HepG2 (cell line): ENCODE results near the gene PSME3IP1. TPM values are rescaled to one million over a fixed set of nuclear protein-coding genes. Genes with fewer than 3 reads are reported as not detected.
A peak's percentile ranks its signal among the peaks of the same experiment; 100 is the strongest.

Source experiments
- ATAC-seq: fragments of 200-7000 bp; cut with Tn5 transposase; 3 replicates; pipeline ENCODE4 v1.9.1; 2020; ENCODE audit warnings: mild to moderate bottlenecking, moderate library complexity
- BruUV-seq: library from RNA; stranded (reverse); fragments of 400-500 nt; replicated peaks from 2 replicates; lab custom pipeline; 2021; lab: Mats Ljungman, UMichigan
- CTCF ChIA-PET: fragments of 300-600 bp; formaldehyde crosslinking; extraction: SDS; loops from one replicate; lab custom pipeline; 2021; ENCODE audit warnings: low total read pairs, inconsistent platforms, low intra/inter-chr PET ratio; lab: Yijun Ruan, JAX
- POLR2A ChIA-PET: fragments of 350-600 bp; sonication (Branson Sonifier 250); formaldehyde crosslinking; loops from one replicate; lab custom pipeline; 2020; ENCODE audit warnings: antibody characterized with exemption, inconsistent platforms; lab: Yijun Ruan, JAX
- DNase-seq: peaks from one replicate; pipeline ENCODE4 v3.0.0-alpha.2; 2015; ENCODE audit warnings: low spot score
- FAIRE-seq: peaks from 3 replicates; lab custom pipeline; 2011; peaks lifted over from hg19 to GRCh38; lab: Jason Lieb, UNC
- H2AFZ ChIP-seq: one replicate; pipeline ENCODE4 v1.6.1; 2011; ENCODE audit warnings: low read length, inconsistent platforms
- H3K27ac ChIP-seq: fragments of 300-600 bp; 3 replicates; pipeline ENCODE4 v1.8.0; 2011; ENCODE audit warnings: mixed run types, mild to moderate bottlenecking, mixed read lengths, low read length, inconsistent platforms; ENCODE audit not compliant: insufficient read depth; ENCODE audit errors: extremely low read length
- H3K27me3 ChIP-seq, 2 experiments: fragments of 200-600 bp in 1 of 2; 2 replicates in 1 of 2; 3 replicates in 1 of 2; pipeline versions ENCODE4 v1.6.0 to v1.8.0; 2011; ENCODE audit warnings: low read length in 2 of 2, mild to moderate bottlenecking in 2 of 2, moderate library complexity in 2 of 2, inconsistent platforms in 1 of 2; ENCODE audit not compliant: insufficient read depth in 2 of 2, control insufficient read depth in 1 of 2
- H3K36me3 ChIP-seq, 2 experiments: fragments of 200-600 bp in 1 of 2; replicated peaks in 1 of 2; 2 replicates in 1 of 2; 3 replicates in 1 of 2; pipeline versions ENCODE4 v1.5.1 to v1.8.0; 2011; ENCODE audit warnings: low read length in 2 of 2, inconsistent platforms in 1 of 2; ENCODE audit not compliant: insufficient read depth in 2 of 2, control insufficient read depth in 1 of 2
- H3K4me1 ChIP-seq: 2 replicates; pipeline ENCODE4 v1.5.1; 2012; ENCODE audit warnings: low read length, inconsistent platforms; ENCODE audit not compliant: insufficient read depth
- H3K4me2 ChIP-seq: 2 replicates; pipeline ENCODE4 v1.6.0; 2011; ENCODE audit warnings: low read depth, low read length, inconsistent platforms
- H3K4me3 ChIP-seq, 3 experiments: fragments of 200-600 bp in 1 of 3; sonication (generic), shearing (Covaris generic) in 1 of 3; replicated peaks in 1 of 3; 2 replicates each; pipeline ENCODE4 v1.5.1; 2011 to 2016; ENCODE audit warnings: low read length in 3 of 3, inconsistent platforms in 2 of 3, low read depth in 2 of 3, mild to moderate bottlenecking in 2 of 3, control low read depth in 1 of 3, mixed read lengths in 1 of 3; ENCODE audit not compliant: insufficient read depth in 1 of 3
- H3K79me2 ChIP-seq: one replicate; pipeline ENCODE4 v1.6.1; 2011; ENCODE audit warnings: low read length, inconsistent platforms; ENCODE audit not compliant: insufficient read depth
- H3K9ac ChIP-seq: 2 replicates; pipeline ENCODE4 v1.6.0; 2011; ENCODE audit warnings: mild to moderate bottlenecking, low read depth, low read length, inconsistent platforms; ENCODE audit not compliant: insufficient read depth
- H3K9me3 ChIP-seq: 2 replicates; pipeline ENCODE4 v1.5.1; 2012; ENCODE audit warnings: mild to moderate bottlenecking, low read length
- H4K20me1 ChIP-seq: 2 replicates; pipeline ENCODE4 v1.6.0; 2011; ENCODE audit warnings: inconsistent platforms, mild to moderate bottlenecking, low read length, moderate library complexity; ENCODE audit not compliant: insufficient read depth
- FIP1L1 ChIP-seq: fragments of 200-400 bp; formaldehyde crosslinking; IDR thresholded peaks from 2 replicates; pipeline ENCODE4 v1.6.1; 2018; ENCODE audit warnings: low read depth, mild to moderate bottlenecking, low read length, moderate library complexity, borderline replicate concordance; ENCODE audit not compliant: insufficient read depth
- FOXA3 ChIP-seq: IDR thresholded peaks from 2 replicates; pipeline ENCODE4 v1.6.1; 2016; ENCODE audit warnings: missing genetic modification reagents, missing compliant biosample characterization
- GATA4 ChIP-seq: sonication (generic); IDR thresholded peaks from 2 replicates; pipeline ENCODE4 v1.6.1; 2016; ENCODE audit warnings: antibody characterized with exemption, low read depth, borderline replicate concordance
- HNF4A ChIP-seq: sonication (generic); formaldehyde crosslinking; IDR thresholded peaks from 2 replicates; pipeline ENCODE4 v1.4.0; 2020; ENCODE audit warnings: missing genetic modification reagents
- MAFK ChIP-seq, 2 experiments: IDR thresholded peaks in 1 of 2; conservative IDR thresholded peaks in 1 of 2; 2 replicates each; pipeline ENCODE4 v1.6.1; 2011; ENCODE audit warnings: improper control_type of control experiment in 2 of 2, low read length in 2 of 2
- NR2C2 ChIP-seq: sonication (generic); formaldehyde crosslinking; IDR thresholded peaks from 2 replicates; pipeline ENCODE4 v1.4.0; 2020; ENCODE audit warnings: missing genetic modification reagents, mild to moderate bottlenecking, moderate library complexity, borderline replicate concordance
- PHF8 ChIP-seq: sonication (generic); formaldehyde crosslinking; IDR thresholded peaks from 2 replicates; pipeline ENCODE4 v1.5.0; 2020; ENCODE audit warnings: missing genetic modification reagents
- POLR2A ChIP-seq, 2 experiments: IDR thresholded peaks; 2 replicates each; pipeline ENCODE4 v1.6.1; 2011; ENCODE audit warnings: low read depth in 2 of 2, low read length in 2 of 2, mild to moderate bottlenecking in 1 of 2, moderate library complexity in 1 of 2; ENCODE audit not compliant: insufficient read depth in 1 of 2
- SIN3B ChIP-seq: fragments of 150-350 bp; IDR thresholded peaks from 2 replicates; pipeline ENCODE4 v1.6.1; 2014; ENCODE audit warnings: low read length
- ZBTB8A ChIP-seq: sonication (generic); formaldehyde crosslinking; IDR thresholded peaks from 2 replicates; pipeline ENCODE4 v1.4.0; 2020; ENCODE audit warnings: mild to moderate bottlenecking, low read depth, missing genetic modification reagents, borderline replicate concordance
- ZNF205 ChIP-seq: IDR thresholded peaks from 2 replicates; pipeline ENCODE4 v1.6.1; 2018; ENCODE audit warnings: missing biosample characterization, missing genetic modification reagents
- ZNF629 ChIP-seq: sonication (generic); formaldehyde crosslinking; conservative IDR thresholded peaks from 2 replicates; pipeline ENCODE4 v1.5.0; 2020; ENCODE audit warnings: missing genetic modification reagents
- WGBS: methylation state at CpG from one replicate; pipeline ENCODE4 v1.1.6; 2017; ENCODE audit warnings: low lambda C conversion rate; 5-methylcytosine and 5-hydroxymethylcytosine counted together
- in situ Hi-C: cut with HindIII; loops from 2 replicates; pipeline ENCODE4 v1.10.0; 2017; ENCODE audit warnings: low pct_unique_long_range_greater_than_20kb; ENCODE audit not compliant: extremely low pct_ligation_motif_present
- intact Hi-C: fragments of 100-400 bp; cut with micrococcal nuclease; formaldehyde crosslinking; loops from one replicate; pipeline ENCODE4 v1.10.0; 2022; ENCODE audit not compliant: unreplicated experiment
- polyA plus RNA-seq, 8 experiments: library from polyadenylated mRNA; depleted of rRNA in 3 of 8; stranded (reverse) in 7 of 8; unstranded in 1 of 8; fragments of >200 nt; fragmentation: Illumina TruSeq in 4 of 8; extraction: Trizol in 4 of 8; gene quantifications; 2 replicates each; pipeline versions ENCODE4 v1.2.1 to v1.2.3, GENCODE V29; 2011 to 2016; ENCODE audit warnings: low read depth in 4 of 8, missing spikeins in 1 of 8, mixed read lengths in 1 of 8; ENCODE audit not compliant: insufficient read depth in 1 of 8
- total RNA-seq, 5 experiments: library from RNA; depleted of rRNA; stranded (reverse); fragments of >200 nt; fragmentation: Illumina TruSeq; extraction: Trizol; gene quantifications; 2 replicates each; pipeline ENCODE4 v1.2.3, GENCODE V29; 2016; ENCODE audit warnings: low read depth in 1 of 5
- TF ChIP-seq, protein P1 (sequence below): sonication (generic); formaldehyde crosslinking; IDR thresholded peaks from 2 replicates; pipeline ENCODE4 v1.5.0; 2020; ENCODE audit warnings: mild to moderate bottlenecking, missing genetic modification reagents, borderline replicate concordance
- TF ChIP-seq, protein P2 (sequence below): IDR thresholded peaks from 2 replicates; pipeline ENCODE4 v1.6.1; 2016; ENCODE audit warnings: low read depth, borderline replicate concordance
- TF ChIP-seq, protein P3 (sequence below): sonication (generic); formaldehyde crosslinking; IDR thresholded peaks from 2 replicates; pipeline ENCODE4 v1.5.0; 2020; ENCODE audit warnings: missing genetic modification reagents
- TF ChIP-seq, protein P4 (sequence below): sonication (generic); formaldehyde crosslinking; IDR thresholded peaks from 2 replicates; pipeline ENCODE4 v1.5.0; 2020; ENCODE audit warnings: missing genetic modification reagents
- TF ChIP-seq, protein P5 (sequence below): sonication (generic); formaldehyde crosslinking; IDR thresholded peaks from 2 replicates; pipeline ENCODE4 v1.4.0; 2020; ENCODE audit warnings: missing genetic modification reagents

Gene PSME3IP1
- total and polyA plus RNA-seq, 2 of the 13 experiments (the other 11 are each of a cell fraction or from before 2014, with no cell fraction given) = 90.8 to 99.8 TPM

DNA sequence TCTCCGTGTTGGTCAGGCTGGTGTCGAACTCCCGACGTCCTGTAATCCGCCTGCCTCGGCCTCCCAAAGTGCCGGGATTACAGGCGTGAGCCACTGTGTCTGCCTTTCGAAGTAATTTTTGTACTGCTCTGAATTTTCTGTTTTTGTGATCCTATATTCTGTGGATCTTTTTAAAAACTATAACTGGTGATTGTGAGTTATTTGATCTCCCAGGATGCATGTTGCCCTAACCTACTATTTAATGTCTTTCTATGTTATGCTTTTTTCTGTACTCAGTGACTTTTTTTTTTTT lies 2.8 kb upstream of the PSME3IP1 start:
- DNase-seq (no peak), ATAC-seq (no peak), FAIRE-seq (no peak)
- Histone ChIP-seq H3K79me2 (peaks cover 94% of the 10 kb centered on the region), H3K36me3 (peaks cover 2 to 8% of the 10 kb centered on the region in 2 experiments; a peak in 4 of 5 replicates), H3K9me3 (no peaks in the 10 kb centered on the region), H3K4me2 (peak overlapping the region; percentile 76), H3K27ac (peak overlapping the region; percentile 82), H4K20me1 (peaks cover 24% of the 10 kb centered on the region), H3K4me1 (peaks cover 64% of the 10 kb centered on the region), H3K4me3 (peak overlapping the region; percentile 88 to 99 (median 94)), H3K9ac (peak overlapping the region; percentile 93), H2AFZ (no peak overlapping the region), H3K27me3 (no peaks in the 10 kb centered on the region; a peak in 2 of 5 replicates)
- intact Hi-C loops = loop anchor here (1.0 to 5.0 kb wide), 3 partner anchors 54 to 109 kb away; partner anchors contain the start of gene PLLP
- in situ Hi-C loops = loop anchor here (5.0 kb wide), 1 partner anchor 94 kb away; the partner anchor contains the start of gene PLLP
- BruUV-seq = no TSS peak
- CTCF ChIA-PET = no interaction called here
- POLR2A ChIA-PET = interaction anchor here (1.9 kb wide), 1 partner anchor 17 kb away, joined by 6 read pairs; no protein-coding TSS in a partner anchor
- 6% methylated on average over 9 of the region's 9 CpGs for WGBS
- TF ChIP-seq FOXA3 (CRISPR knock-in tag) (no peak), NR2C2 (CRISPR knock-in tag) (0 out of 2 replicates have a peak, but pooled peaks have one; percentile 2), ZNF205 (CRISPR knock-in tag) (no peak), MAFK (conservative IDR thresholded peaks at IDR 0.05 in 1 of 2, IDR thresholded peaks at IDR 0.05 in 1 of 2; ENCODE audit: low read length in 2 of 2) (no peak), HNF4A (CRISPR knock-in tag) (no peak), SIN3B (no peak), PHF8 (CRISPR knock-in tag) (0 out of 2 replicates have a peak, but pooled peaks have one; percentile 26), ZNF629 (CRISPR knock-in tag) (no peak), GATA4 (no peak), POLR2A (IDR thresholded peaks at IDR 0.05; ENCODE audit: insufficient read depth in 1 of 2, low read depth in 2 of 2, low read length in 2 of 2) (no peak), ZBTB8A (CRISPR knock-in tag) (0 out of 2 replicates have a peak, but pooled peaks have one; percentile 14), FIP1L1 (no peak)
- TF ChIP-seq, protein P1, sequence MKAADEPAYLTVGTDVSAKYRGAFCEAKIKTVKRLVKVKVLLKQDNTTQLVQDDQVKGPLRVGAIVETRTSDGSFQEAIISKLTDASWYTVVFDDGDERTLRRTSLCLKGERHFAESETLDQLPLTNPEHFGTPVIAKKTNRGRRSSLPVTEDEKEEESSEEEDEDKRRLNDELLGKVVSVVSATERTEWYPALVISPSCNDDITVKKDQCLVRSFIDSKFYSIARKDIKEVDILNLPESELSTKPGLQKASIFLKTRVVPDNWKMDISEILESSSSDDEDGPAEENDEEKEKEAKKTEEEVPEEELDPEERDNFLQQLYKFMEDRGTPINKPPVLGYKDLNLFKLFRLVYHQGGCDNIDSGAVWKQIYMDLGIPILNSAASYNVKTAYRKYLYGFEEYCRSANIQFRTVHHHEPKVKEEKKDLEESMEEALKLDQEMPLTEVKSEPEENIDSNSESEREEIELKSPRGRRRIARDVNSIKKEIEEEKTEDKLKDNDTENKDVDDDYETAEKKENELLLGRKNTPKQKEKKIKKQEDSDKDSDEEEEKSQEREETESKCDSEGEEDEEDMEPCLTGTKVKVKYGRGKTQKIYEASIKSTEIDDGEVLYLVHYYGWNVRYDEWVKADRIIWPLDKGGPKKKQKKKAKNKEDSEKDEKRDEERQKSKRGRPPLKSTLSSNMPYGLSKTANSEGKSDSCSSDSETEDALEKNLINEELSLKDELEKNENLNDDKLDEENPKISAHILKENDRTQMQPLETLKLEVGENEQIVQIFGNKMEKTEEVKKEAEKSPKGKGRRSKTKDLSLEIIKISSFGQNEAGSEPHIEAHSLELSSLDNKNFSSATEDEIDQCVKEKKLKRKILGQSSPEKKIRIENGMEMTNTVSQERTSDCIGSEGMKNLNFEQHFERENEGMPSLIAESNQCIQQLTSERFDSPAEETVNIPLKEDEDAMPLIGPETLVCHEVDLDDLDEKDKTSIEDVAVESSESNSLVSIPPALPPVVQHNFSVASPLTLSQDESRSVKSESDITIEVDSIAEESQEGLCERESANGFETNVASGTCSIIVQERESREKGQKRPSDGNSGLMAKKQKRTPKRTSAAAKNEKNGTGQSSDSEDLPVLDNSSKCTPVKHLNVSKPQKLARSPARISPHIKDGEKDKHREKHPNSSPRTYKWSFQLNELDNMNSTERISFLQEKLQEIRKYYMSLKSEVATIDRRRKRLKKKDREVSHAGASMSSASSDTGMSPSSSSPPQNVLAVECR (CRISPR knock-in tag) = peak; percentile 50; the same call in 1 of the 2 replicates
- TF ChIP-seq, protein P2, sequence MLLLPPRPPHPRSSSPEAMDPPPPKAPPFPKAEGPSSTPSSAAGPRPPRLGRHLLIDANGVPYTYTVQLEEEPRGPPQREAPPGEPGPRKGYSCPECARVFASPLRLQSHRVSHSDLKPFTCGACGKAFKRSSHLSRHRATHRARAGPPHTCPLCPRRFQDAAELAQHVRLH (CRISPR knock-in tag) = no peak
- TF ChIP-seq, protein P3, sequence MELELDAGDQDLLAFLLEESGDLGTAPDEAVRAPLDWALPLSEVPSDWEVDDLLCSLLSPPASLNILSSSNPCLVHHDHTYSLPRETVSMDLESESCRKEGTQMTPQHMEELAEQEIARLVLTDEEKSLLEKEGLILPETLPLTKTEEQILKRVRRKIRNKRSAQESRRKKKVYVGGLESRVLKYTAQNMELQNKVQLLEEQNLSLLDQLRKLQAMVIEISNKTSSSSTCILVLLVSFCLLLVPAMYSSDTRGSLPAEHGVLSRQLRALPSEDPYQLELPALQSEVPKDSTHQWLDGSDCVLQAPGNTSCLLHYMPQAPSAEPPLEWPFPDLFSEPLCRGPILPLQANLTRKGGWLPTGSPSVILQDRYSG (CRISPR knock-in tag) = no peak
- TF ChIP-seq, protein P4, sequence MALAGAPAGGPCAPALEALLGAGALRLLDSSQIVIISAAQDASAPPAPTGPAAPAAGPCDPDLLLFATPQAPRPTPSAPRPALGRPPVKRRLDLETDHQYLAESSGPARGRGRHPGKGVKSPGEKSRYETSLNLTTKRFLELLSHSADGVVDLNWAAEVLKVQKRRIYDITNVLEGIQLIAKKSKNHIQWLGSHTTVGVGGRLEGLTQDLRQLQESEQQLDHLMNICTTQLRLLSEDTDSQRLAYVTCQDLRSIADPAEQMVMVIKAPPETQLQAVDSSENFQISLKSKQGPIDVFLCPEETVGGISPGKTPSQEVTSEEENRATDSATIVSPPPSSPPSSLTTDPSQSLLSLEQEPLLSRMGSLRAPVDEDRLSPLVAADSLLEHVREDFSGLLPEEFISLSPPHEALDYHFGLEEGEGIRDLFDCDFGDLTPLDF (CRISPR knock-in tag) = no peak
- TF ChIP-seq, protein P5, sequence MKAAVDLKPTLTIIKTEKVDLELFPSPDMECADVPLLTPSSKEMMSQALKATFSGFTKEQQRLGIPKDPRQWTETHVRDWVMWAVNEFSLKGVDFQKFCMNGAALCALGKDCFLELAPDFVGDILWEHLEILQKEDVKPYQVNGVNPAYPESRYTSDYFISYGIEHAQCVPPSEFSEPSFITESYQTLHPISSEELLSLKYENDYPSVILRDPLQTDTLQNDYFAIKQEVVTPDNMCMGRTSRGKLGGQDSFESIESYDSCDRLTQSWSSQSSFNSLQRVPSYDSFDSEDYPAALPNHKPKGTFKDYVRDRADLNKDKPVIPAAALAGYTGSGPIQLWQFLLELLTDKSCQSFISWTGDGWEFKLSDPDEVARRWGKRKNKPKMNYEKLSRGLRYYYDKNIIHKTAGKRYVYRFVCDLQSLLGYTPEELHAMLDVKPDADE (CRISPR knock-in tag) = no peak
